GM10248 (cell line): ENCODE data around the gene ZNF787.

Experiments
- CTCF ChIA-PET: fragments of 300-600 bp; sonication (Branson Sonifier 250); formaldehyde crosslinking; extraction: SDS; loops from one replicate; lab custom pipeline; 2021; ENCODE audit warnings: antibody characterized with exemption; lab: Yijun Ruan, JAX
- POLR2A ChIA-PET: fragments of 350-650 bp; sonication (Branson Sonifier 250); formaldehyde crosslinking; extraction: SDS; loops from one replicate; lab custom pipeline; 2020; ENCODE audit warnings: antibody characterized with exemption; lab: Yijun Ruan, JAX
- DNase-seq: peaks from one replicate; pipeline ENCODE4 v3.0.0; 2012; ENCODE audit errors: extremely low spot score
- TF ChIP-seq, protein P1 (sequence below): IDR thresholded peaks from 2 replicates; pipeline ENCODE4 v1.5.1; 2012; ENCODE audit warnings: mild to moderate bottlenecking, low read depth; ENCODE audit errors: extremely low read depth, missing control alignments, control extremely low read depth

ZNF787 gene

DNA sequence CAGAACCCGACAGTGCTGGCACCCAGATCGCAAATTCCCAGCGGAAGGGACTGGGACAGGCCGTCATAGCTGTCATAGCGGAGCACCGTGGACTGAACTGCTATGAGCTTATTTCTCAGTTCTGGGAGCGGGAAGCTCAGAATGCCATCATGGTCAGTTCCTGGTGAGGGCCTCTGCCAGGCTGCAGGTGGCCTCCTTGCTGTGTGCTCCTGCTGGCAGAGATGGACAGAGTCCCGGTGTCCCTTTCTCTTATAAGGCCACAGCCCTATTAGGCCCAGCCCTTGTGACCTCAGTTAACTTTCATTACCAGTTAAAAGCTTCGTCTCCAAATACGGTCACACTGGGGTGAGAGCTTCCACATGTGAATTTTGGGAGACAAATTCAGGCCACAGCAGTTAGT lies 24.6 kb upstream of the ZNF787 start:
- ChIA-PET CTCF (interaction anchor here (0.9 to 1.6 kb wide), 2 partner anchors 12 to 65 kb away, joined by 3 read pairs; no protein-coding TSS in a partner anchor), POLR2A (no interaction called here)
- TF ChIP-seq, protein P1, sequence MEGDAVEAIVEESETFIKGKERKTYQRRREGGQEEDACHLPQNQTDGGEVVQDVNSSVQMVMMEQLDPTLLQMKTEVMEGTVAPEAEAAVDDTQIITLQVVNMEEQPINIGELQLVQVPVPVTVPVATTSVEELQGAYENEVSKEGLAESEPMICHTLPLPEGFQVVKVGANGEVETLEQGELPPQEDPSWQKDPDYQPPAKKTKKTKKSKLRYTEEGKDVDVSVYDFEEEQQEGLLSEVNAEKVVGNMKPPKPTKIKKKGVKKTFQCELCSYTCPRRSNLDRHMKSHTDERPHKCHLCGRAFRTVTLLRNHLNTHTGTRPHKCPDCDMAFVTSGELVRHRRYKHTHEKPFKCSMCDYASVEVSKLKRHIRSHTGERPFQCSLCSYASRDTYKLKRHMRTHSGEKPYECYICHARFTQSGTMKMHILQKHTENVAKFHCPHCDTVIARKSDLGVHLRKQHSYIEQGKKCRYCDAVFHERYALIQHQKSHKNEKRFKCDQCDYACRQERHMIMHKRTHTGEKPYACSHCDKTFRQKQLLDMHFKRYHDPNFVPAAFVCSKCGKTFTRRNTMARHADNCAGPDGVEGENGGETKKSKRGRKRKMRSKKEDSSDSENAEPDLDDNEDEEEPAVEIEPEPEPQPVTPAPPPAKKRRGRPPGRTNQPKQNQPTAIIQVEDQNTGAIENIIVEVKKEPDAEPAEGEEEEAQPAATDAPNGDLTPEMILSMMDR = no peak
- no peak for DNase-seq

DNA sequence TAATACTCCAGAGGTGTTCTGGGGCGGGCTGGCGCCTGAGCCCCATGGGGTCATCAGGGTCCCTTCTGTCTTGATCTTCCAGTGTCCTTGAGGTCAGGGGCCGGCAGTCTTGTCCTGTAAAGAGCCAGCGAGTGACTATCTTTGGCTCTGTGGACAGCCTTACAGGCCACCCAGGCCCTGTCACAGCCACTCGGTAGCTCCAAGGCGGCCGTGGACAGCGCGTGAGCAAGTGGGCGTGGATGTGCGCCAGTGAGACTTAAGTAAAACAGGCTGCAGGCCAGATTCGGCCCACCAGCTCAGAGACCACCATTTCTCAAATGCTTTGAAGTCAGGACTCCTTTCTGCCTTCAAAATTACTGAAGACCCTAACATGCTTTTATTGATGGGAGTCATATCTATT lies 23.7 kb upstream of the ZNF787 start:
- DNase-seq = no peak
- TF ChIP-seq, protein P1 = no peak
- CTCF ChIA-PET = interaction anchor here (1.6 to 2.7 kb wide), 2 partner anchors 13 to 24 kb away, joined by 3 to 8 read pairs; partner anchors contain the start of gene ZNF787
- POLR2A ChIA-PET = no interaction called here

DNA sequence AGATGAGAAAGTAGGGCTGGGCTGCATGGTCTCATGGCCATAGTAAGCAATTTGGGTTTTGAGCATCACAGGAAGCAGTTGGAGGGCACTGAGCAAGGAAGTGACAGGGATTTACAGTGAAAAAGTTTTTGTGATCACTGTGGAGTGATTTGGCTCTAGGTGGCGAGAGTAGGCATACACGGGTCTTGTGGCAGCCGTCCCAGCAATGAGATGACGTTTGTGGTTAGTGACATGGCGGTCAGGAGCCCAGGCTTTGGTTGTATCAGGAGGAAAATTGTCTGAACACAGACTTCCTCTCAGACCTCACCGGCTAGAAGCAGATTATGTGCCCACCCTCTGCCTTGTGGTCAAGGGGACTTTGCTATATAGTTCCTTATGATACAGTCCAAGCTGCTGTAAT lies 23.3 kb upstream of the ZNF787 start:
- ChIA-PET POLR2A (no interaction called here), CTCF (interaction anchor here (2.7 kb wide), 1 partner anchor 23 kb away, joined by 8 read pairs; the partner anchor contains the start of gene ZNF787)
- TF ChIP-seq, protein P1 = no peak
- no peak for DNase-seq

DNA sequence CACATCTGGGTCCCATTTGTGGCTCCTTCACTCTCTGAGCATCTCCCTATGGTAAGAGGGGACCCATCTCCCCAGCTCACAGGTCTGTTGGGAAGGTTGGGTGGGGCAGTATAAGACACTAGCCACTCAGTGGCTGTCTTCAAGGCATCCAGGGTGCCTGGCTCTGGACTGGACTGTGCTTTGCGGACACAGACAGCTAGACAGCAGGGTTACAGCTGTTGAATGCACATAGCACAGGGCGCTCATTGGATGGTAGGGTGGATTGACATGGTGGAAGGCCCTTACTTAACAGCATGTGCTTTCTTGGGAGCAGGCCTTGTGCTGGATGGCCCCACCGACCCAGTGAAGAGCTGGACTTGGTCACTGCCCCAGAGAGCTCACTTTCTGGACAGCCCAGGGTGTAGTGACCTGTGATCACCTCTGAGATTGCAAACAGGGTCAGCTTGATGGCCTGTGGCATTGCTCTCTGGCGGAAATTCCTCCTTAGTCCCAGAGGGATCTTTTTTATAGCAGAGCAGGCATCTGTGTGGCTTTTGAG lies 21.9 kb upstream of the ZNF787 start:
- CTCF ChIA-PET = interaction anchor here (0.9 to 2.7 kb wide), 6 partner anchors 12 to 190 kb away, joined by 3 to 8 read pairs (median 4); partner anchors contain the start of gene ZNF787
- POLR2A ChIA-PET = no interaction called here
- DNase-seq = no peak
- TF ChIP-seq, protein P1 = no peak

DNA sequence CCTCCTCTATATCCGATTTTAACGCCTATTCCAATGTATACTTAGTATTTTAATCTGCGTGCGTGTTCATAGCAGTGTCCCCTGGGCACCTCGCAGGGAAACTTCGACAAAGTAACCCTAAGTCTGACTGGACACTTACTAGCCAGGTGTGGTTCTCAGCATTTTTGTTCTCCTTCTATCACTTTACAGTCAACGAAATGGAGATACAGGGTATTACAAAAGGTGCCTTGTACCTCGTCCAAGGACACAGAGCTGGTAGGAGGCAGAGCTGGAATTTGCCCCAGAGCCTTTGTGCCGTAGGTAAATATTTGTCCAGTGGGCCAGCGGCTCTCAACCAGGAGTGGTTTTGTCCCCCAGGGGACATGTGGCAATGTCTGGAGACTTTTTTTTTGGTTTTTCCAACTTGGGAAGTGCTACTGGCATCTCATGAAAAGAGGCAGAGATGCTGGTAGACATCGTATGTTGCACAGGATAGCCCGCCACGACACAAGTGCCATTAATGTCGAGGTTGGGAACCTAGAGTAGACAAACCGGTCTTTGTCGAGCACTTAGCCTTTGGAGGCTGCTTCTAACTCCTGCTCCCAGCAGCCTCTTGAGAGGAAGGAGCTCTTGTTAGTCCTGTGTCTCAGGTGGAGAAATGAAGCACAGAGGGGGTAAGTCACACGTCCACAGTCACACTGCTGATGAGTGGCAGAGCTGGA lies 21.1 kb upstream of the ZNF787 start:
- ChIA-PET CTCF (interaction anchor here (0.9 to 2.7 kb wide), 7 partner anchors 12 to 488 kb away, joined by 3 to 8 read pairs (median 4); partner anchors contain the start of gene ZNF787), POLR2A (no interaction called here)
- DNase-seq = no peak
- TF ChIP-seq, protein P1 = no peak

DNA sequence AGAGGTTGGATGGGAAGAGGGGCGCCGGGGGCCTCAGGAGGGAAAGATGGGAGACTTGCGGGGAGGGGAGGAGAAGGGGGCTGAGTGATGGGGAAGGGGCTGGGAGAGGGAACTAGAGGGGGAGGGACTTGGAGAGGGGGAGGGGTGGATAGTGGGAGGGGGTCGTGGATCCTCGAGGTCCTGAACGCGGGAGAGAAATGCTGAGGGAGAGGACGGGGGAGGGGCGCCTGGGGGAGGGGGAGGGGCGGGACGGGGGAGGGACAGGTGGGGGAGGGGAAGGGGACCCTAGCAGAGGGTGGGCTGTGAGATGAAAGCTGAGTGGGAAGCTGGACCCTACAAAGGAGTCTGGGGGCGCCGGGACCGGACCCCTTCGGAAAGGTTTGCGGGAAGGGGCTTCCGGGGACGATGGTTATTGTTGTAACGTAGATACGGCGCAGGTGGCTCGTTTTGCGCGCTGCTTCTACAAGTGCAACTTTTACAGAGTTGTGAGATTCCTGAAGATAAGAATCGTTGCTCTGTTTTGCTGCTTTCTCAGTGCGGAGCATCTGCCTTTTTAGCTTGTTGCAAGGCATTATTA lies 20.4 kb upstream of the ZNF787 start:
- ChIA-PET POLR2A (interaction anchor here (1.2 kb wide), 1 partner anchor 464 kb away, joined by 7 read pairs; no protein-coding TSS in a partner anchor), CTCF (interaction anchor here (2.1 kb wide), 1 partner anchor 487 kb away, joined by 5 read pairs; no protein-coding TSS in a partner anchor)
- DNase-seq = no peak
- TF ChIP-seq, protein P1 = no peak
